H1 (cell line): ENCODE measurements around the gene XIRP1. TPM values are rescaled to one million over a fixed set of nuclear protein-coding genes. Genes with fewer than 3 reads are reported as not detected.

ENCODE experiments used
- CTCF ChIA-PET: fragments of 300-600 bp; sonication (Branson Sonifier 250); formaldehyde crosslinking; loops from one replicate; lab custom pipeline; 2021; ENCODE audit not compliant: partially characterized antibody; lab: Charles Lee
- POLR2A ChIA-PET: fragments of 300-600 bp; sonication (Branson Sonifier 250); formaldehyde crosslinking; loops from one replicate; lab custom pipeline; 2021; ENCODE audit warnings: inconsistent platforms; ENCODE audit not compliant: partially characterized antibody; lab: Charles Lee
- DNase-seq, 2 experiments: peaks; one replicate each; pipeline versions ENCODE4 v3.0.0 to v3.0.0-alpha.2; 2010 to 2022; ENCODE audit warnings: low spot score in 2 of 2, low read depth in 1 of 2, mixed read lengths in 1 of 2
- FAIRE-seq: peaks from 2 replicates; lab custom pipeline; 2011; peaks lifted over from hg19 to GRCh38; lab: Jason Lieb, UNC
- H2AFZ ChIP-seq: 2 replicates; pipeline ENCODE4 v1.8.1; 2012; ENCODE audit warnings: low read length, inconsistent platforms
- H2AK5ac ChIP-seq: 2 replicates; pipeline ENCODE4 v1.6.1; 2013; ENCODE audit warnings: low read depth, low read length
- H2BK120ac ChIP-seq: replicated peaks from 2 replicates; pipeline ENCODE3; 2013; ENCODE audit warnings: low read depth, low read length, inconsistent platforms
- H2BK12ac ChIP-seq: 2 replicates; pipeline ENCODE4 v1.6.1; 2013; ENCODE audit warnings: low read depth, low read length
- H2BK15ac ChIP-seq: 2 replicates; pipeline ENCODE4 v1.6.1; 2013; ENCODE audit warnings: low read length
- H2BK20ac ChIP-seq: 2 replicates; pipeline ENCODE4 v1.6.1; 2013; ENCODE audit warnings: low read length
- H2BK5ac ChIP-seq: 2 replicates; pipeline ENCODE4 v1.6.1; 2013; ENCODE audit warnings: low read depth, low read length
- H3K14ac ChIP-seq: 2 replicates; pipeline ENCODE4 v1.6.1; 2013; ENCODE audit warnings: inconsistent platforms; ENCODE audit not compliant: insufficient read length
- H3K18ac ChIP-seq: 2 replicates; pipeline ENCODE4 v1.6.1; 2013; ENCODE audit warnings: low read length; ENCODE audit errors: extremely low read depth
- H3K23ac ChIP-seq: 2 replicates; pipeline ENCODE4 v1.6.1; 2013; ENCODE audit warnings: inconsistent platforms; ENCODE audit not compliant: insufficient read length
- H3K23me2 ChIP-seq: 2 replicates; pipeline ENCODE4 v1.6.1; 2013; ENCODE audit warnings: low read depth, low read length
- H3K27ac ChIP-seq: 2 replicates; pipeline ENCODE4 v1.6.1; 2011; ENCODE audit warnings: low read depth, low read length, inconsistent platforms
- H3K27me3 ChIP-seq, 4 experiments: replicated peaks in 1 of 4; 1 replicate in 1 of 4; 2 replicates in 3 of 4; pipeline versions ENCODE4 v1.6.1 to v1.8.1; 2011 to 2013; ENCODE audit warnings: low read length in 3 of 4, mild to moderate bottlenecking in 3 of 4, inconsistent platforms in 2 of 4, mixed read lengths in 2 of 4, moderate library complexity in 1 of 4; ENCODE audit not compliant: control insufficient read depth in 3 of 4, insufficient read depth in 3 of 4; ENCODE audit errors: extremely low read depth in 1 of 4
- H3K36me3 ChIP-seq, 4 experiments: 2 replicates each; pipeline versions ENCODE4 v1.6.1 to v1.8.1; 2011 to 2013; ENCODE audit warnings: mild to moderate bottlenecking in 4 of 4, low read length in 3 of 4, moderate library complexity in 2 of 4, control low read depth in 1 of 4, inconsistent platforms in 1 of 4; ENCODE audit not compliant: insufficient read depth in 4 of 4, control insufficient read depth in 2 of 4
- H3K4ac ChIP-seq: replicated peaks from 2 replicates; pipeline ENCODE3; 2013; ENCODE audit warnings: low read length, low read depth, mixed read lengths, inconsistent platforms; ENCODE audit not compliant: insufficient read length
- H3K4me1 ChIP-seq, 4 experiments: replicated peaks in 1 of 4; 1 replicate in 1 of 4; 2 replicates in 3 of 4; pipeline versions ENCODE4 v1.6.1 to v1.8.1; 2011 to 2013; ENCODE audit warnings: low read length in 3 of 4, inconsistent platforms in 2 of 4, mixed read lengths in 1 of 4; ENCODE audit not compliant: insufficient read depth in 4 of 4, control insufficient read depth in 3 of 4
- H3K4me2 ChIP-seq, 2 experiments: 2 replicates each; pipeline versions ENCODE4 v1.6.1 to v1.8.1; 2011 to 2013; ENCODE audit warnings: low read depth in 2 of 2, low read length in 2 of 2, control low read depth in 1 of 2, inconsistent platforms in 1 of 2, mild to moderate bottlenecking in 1 of 2; ENCODE audit not compliant: insufficient read depth in 1 of 2
- H3K4me3 ChIP-seq, 4 experiments: fragments of 200-600, 300-600 bp in 1 of 4; sonication (generic), shearing (Covaris generic), sonication (Bioruptor Twin) in 1 of 4; 2 replicates each; pipeline versions ENCODE4 v1.5.1 to v1.8.1; 2011 to 2016; ENCODE audit warnings: low read length in 4 of 4, low read depth in 3 of 4, control low read depth in 2 of 4, inconsistent platforms in 2 of 4, mild to moderate bottlenecking in 2 of 4, mixed read lengths in 1 of 4, moderate library complexity in 1 of 4; ENCODE audit not compliant: insufficient read depth in 2 of 4; ENCODE audit errors: extremely low read depth in 1 of 4
- H3K56ac ChIP-seq: replicated peaks from 2 replicates; pipeline ENCODE3; 2013; ENCODE audit warnings: low read depth, mild to moderate bottlenecking, mixed read lengths, low read length, inconsistent platforms; ENCODE audit not compliant: insufficient read length
- H3K79me1 ChIP-seq: 2 replicates; pipeline ENCODE4 v1.6.1; 2013; ENCODE audit warnings: low read depth, low read length, control low read depth
- H3K79me2 ChIP-seq, 2 experiments: 2 replicates each; pipeline versions ENCODE4 v1.6.1 to v1.8.1; 2012 to 2013; ENCODE audit warnings: low read length in 2 of 2, mild to moderate bottlenecking in 2 of 2, inconsistent platforms in 1 of 2; ENCODE audit not compliant: insufficient read depth in 2 of 2, control insufficient read depth in 1 of 2
- H3K9ac ChIP-seq, 4 experiments: replicated peaks in 1 of 4; 1 replicate in 1 of 4; 2 replicates in 3 of 4; pipeline versions ENCODE4 v1.6.1 to v1.8.1; 2011 to 2013; ENCODE audit warnings: low read depth in 3 of 4, low read length in 3 of 4, control low read depth in 2 of 4, mild to moderate bottlenecking in 2 of 4, moderate library complexity in 2 of 4, inconsistent platforms in 1 of 4; ENCODE audit errors: extremely low read depth in 1 of 4
- H3K9me3 ChIP-seq, 2 experiments: 2 replicates each; pipeline versions ENCODE4 v1.6.1 to v1.8.1; 2012 to 2013; ENCODE audit warnings: mild to moderate bottlenecking in 2 of 2, moderate library complexity in 2 of 2, control low read depth in 1 of 2, inconsistent platforms in 1 of 2, low read depth in 1 of 2, low read length in 1 of 2, mixed read lengths in 1 of 2; ENCODE audit not compliant: insufficient read depth in 2 of 2
- H4K20me1 ChIP-seq, 2 experiments: replicated peaks in 1 of 2; 2 replicates each; pipeline versions ENCODE3 to v1.8.1; 2011 to 2013; ENCODE audit warnings: inconsistent platforms in 2 of 2, low read length in 2 of 2, mild to moderate bottlenecking in 1 of 2; ENCODE audit not compliant: insufficient read depth in 2 of 2, control insufficient read depth in 1 of 2
- H4K5ac ChIP-seq: 2 replicates; pipeline ENCODE4 v1.6.1; 2013; ENCODE audit warnings: low read length, low read depth, mixed read lengths, inconsistent platforms; ENCODE audit not compliant: insufficient read length
- H4K8ac ChIP-seq: 2 replicates; pipeline ENCODE4 v1.8.0; 2013; ENCODE audit warnings: mild to moderate bottlenecking, moderate library complexity, low read length, inconsistent platforms; ENCODE audit not compliant: insufficient read depth; ENCODE audit errors: extremely low read depth
- H4K91ac ChIP-seq: replicated peaks from 2 replicates; pipeline ENCODE3; 2013; ENCODE audit warnings: low read length, mixed read lengths, inconsistent platforms; ENCODE audit not compliant: insufficient read length
- BRCA1 ChIP-seq: IDR thresholded peaks from 2 replicates; pipeline ENCODE4 v1.6.1; 2012; ENCODE audit warnings: low read depth, low read length, improper control_type of control experiment
- POLR2AphosphoS5 ChIP-seq: IDR thresholded peaks from 2 replicates; pipeline ENCODE4 v1.6.1; 2011; ENCODE audit warnings: low read depth, low read length
- RNF2 ChIP-seq: fragments of 200-900, 300-1000 bp; sonication (generic); IDR thresholded peaks from 2 replicates; pipeline ENCODE4 v1.7.1; 2016; ENCODE audit warnings: borderline replicate concordance, low read depth, mild to moderate bottlenecking, antibody characterized with exemption, low read length; ENCODE audit not compliant: poor library complexity, severe bottlenecking; ENCODE audit errors: missing control alignments
- SP4 ChIP-seq: IDR thresholded peaks from 2 replicates; pipeline ENCODE4 v1.6.1; 2012; ENCODE audit warnings: low read length, inconsistent platforms
- SRF ChIP-seq: IDR thresholded peaks from 2 replicates; pipeline ENCODE4 v1.6.1; 2011; ENCODE audit warnings: mild to moderate bottlenecking, low read depth, low read length, moderate library complexity
- WGBS, 2 experiments: shearing (Covaris generic) in 1 of 2; methylation state at CpG; one replicate each; pipeline versions ENCODE4 v1.1.6 to v1.1.7; 2013 to 2015; ENCODE audit warnings: low lambda C conversion rate in 2 of 2, mixed read lengths in 2 of 2, inconsistent platforms in 1 of 2, low coverage in 1 of 2, missing lambda C conversion rate in 1 of 2; ENCODE audit not compliant: insufficient replicate concordance in 2 of 2, insufficient coverage in 1 of 2, insufficient read length in 1 of 2; ENCODE audit errors: extremely low coverage in 1 of 2, missing lambda C conversion rate in 1 of 2; 5-methylcytosine and 5-hydroxymethylcytosine counted together
- polyA plus RNA-seq, 7 experiments: library from polyadenylated mRNA; depleted of rRNA in 3 of 7; stranded (reverse) in 5 of 7; unstranded in 2 of 7; fragments of >200 nt in 5 of 7; fragments of 200-250 nt in 2 of 7; gene quantifications; 1 replicate in 5 of 7; 2 replicates in 1 of 7; 4 replicates in 1 of 7; pipeline versions ENCODE4 v1.2.1 to v1.2.3, GENCODE V29; 2011 to 2013; ENCODE audit warnings: missing spikeins in 2 of 7, mixed read lengths in 2 of 7
- total RNA-seq: library from RNA; stranded (reverse); fragmentation: NEBNext Ultra II Directional; extraction: Animal tissue kit (Norgen Biotek cat#: 25700); gene quantifications from 2 replicates; pipeline ENCODE4 v1.2.1, GENCODE V29; 2021

The XIRP1 gene
- total and polyA plus RNA-seq, 2 of the 8 experiments (the other 6 are each of a cell fraction or from before 2014, with no cell fraction given), result not detected

- no peak overlapping the region; a peak in 1 of 4 replicates for H3K4me2 ChIP-seq
- H3K56ac ChIP-seq, result no peak overlapping the region
- peak overlapping the region; percentile 43; the same call in 1 of the 2 replicates for H2BK20ac ChIP-seq
- H3K79me1 ChIP-seq, result no peaks in the 10 kb centered on the region
- no peak overlapping the region for H3K4ac ChIP-seq
- H3K9ac ChIP-seq, result no peak overlapping the region
- no peak overlapping the region for H4K91ac ChIP-seq
- H4K8ac ChIP-seq, result no peak overlapping the region
- H3K23me2 ChIP-seq, result peaks cover 2% of the 10 kb centered on the region; the same call in 1 of the 2 replicates
- no peak overlapping the region for H3K4me3 ChIP-seq
- H3K79me2 ChIP-seq, result no peaks in the 10 kb centered on the region
- no peak overlapping the region for H2AK5ac ChIP-seq
- no peak overlapping the region for H3K23ac ChIP-seq
- H2AFZ ChIP-seq, result no peak overlapping the region
- 90% methylated on average over 6 of the region's 6 CpGs; no CpG with 5 or more reads in 1 of the 2 experiments for WGBS, 2 experiments
- H3K27ac ChIP-seq, result no peak overlapping the region
- H4K20me1 ChIP-seq, result peaks cover 0 to 1% of the 10 kb centered on the region in 2 experiments
- TF ChIP-seq SP4, result no peak
- TF ChIP-seq POLR2AphosphoS5, result no peak
- TF ChIP-seq SRF, result no peak
- no peak for TF ChIP-seq RNF2
- no peak for TF ChIP-seq BRCA1
- TF ChIP-seq, all 59 proteins: peak for 0
- no peaks in the 10 kb centered on the region for H3K36me3 ChIP-seq
- ChIA-PET POLR2A (interaction anchor here (0.8 kb wide), 1 partner anchor 18 kb away, joined by 3 read pairs; no protein-coding TSS in a partner anchor), CTCF (interaction anchor here (0.6 to 2.5 kb wide), 5 partner anchors 10 to 113 kb away, joined by 3 to 10 read pairs (median 7); no protein-coding TSS in a partner anchor)
- H2BK15ac ChIP-seq, result no peak overlapping the region
- 0 out of 2 replicates have a peak overlapping the region, but pooled peaks have one; percentile 11 for H2BK12ac ChIP-seq
- no peak for DNase-seq
- peaks cover 0 to 12% (median 10%) of the 10 kb centered on the region in 4 experiments; a peak in 6 of 7 replicates for H3K27me3 ChIP-seq
- no peak overlapping the region for H3K18ac ChIP-seq
- peaks cover 2 to 13% (median 9%) of the 10 kb centered on the region in 4 experiments for H3K4me1 ChIP-seq
- H3K9me3 ChIP-seq, result no peaks in the 10 kb centered on the region; a peak in 1 of 4 replicates
- no peak for FAIRE-seq
- no peak overlapping the region for H2BK120ac ChIP-seq
- no peak overlapping the region for H2BK5ac ChIP-seq
- no peak overlapping the region for H3K14ac ChIP-seq
- H4K5ac ChIP-seq, result no peak overlapping the region
Measured at GRCh38 chr3:39176025-39176714, 16.2 kb downstream of the XIRP1 start.
